ENCODE measurements around the gene BCORL1.

GRCh38 chrX:130025256-130025655 lies 42.8 kb downstream of the BCORL1 start:
- TF ChIP-seq CTCF (IDR thresholded peaks at IDR 0.05 in 2 of 3, conservative IDR thresholded peaks at IDR 0.05 in 1 of 3; ENCODE audit: borderline replicate concordance in 1 of 3, insufficient read depth in 1 of 3, low read depth in 2 of 3, low read length in 2 of 3) (0 out of 6 replicates have a peak, but pooled peaks of 1 of the 3 experiments have one; percentile 4), ZBTB33 (IDR thresholded peaks at IDR 0.05; ENCODE audit: extremely low read depth, insufficient replicate concordance, low read length) (no peak), EZH2 (IDR thresholded peaks at IDR 0.05) (no peak), POLR2A (IDR thresholded peaks at IDR 0.05; ENCODE audit: borderline replicate concordance, extremely low read depth, insufficient read depth, insufficient read length) (no peak), JUND (IDR thresholded peaks at IDR 0.05) (no peak), ZFX (IDR thresholded peaks at IDR 0.05) (no peak), ZNF274 (IDR thresholded peaks at IDR 0.05; ENCODE audit: low read depth, low read length) (no peak)
